ENCODE data around the gene ZNF639. TPM values are rescaled to one million over a fixed set of nuclear protein-coding genes. Genes with fewer than 3 reads are reported as not detected.

ZNF639 gene
- total RNA-seq, 1 donor from 2014 or later, result 25.6 TPM

Other genes with a start within 250 kb of the ZNF639 start
- gene PIK3CA, start 174.7 kb upstream of the ZNF639 start, total RNA-seq, result 16.9 and 21.3 TPM in 2 replicates
- 0.53 and 2.1 TPM in 2 replicates for gene KCNMB3, start 71.9 kb upstream of the ZNF639 start, total RNA-seq
- 20.6 and 22.5 TPM in 2 replicates for gene MFN1, start 24.7 kb downstream of the ZNF639 start, total RNA-seq
- gene GNB4, start 128.4 kb downstream of the ZNF639 start, total RNA-seq, result 28.5 and 39.5 TPM in 2 replicates
- 65.3 and 96.9 TPM in 2 replicates for gene ACTL6A, start 239.9 kb downstream of the ZNF639 start, total RNA-seq